ENCODE results near the gene TTC8.
"Not testable (repeated sequence)": the region's sequence is repeated elsewhere in the genome, so short reads cannot be mapped to it uniquely, and the experiment has no call there.

TTC8 gene

GRCh38 chr14:88825503-88825902 lies 1.1 kb downstream of the TTC8 start:
- DNase-seq, result no peak

GRCh38 chr14:88829188-88829587 lies 4.7 kb downstream of the TTC8 start:
- peak; percentile 49 for DNase-seq

- peak; percentile 32 for DNase-seq
Measured at GRCh38 chr14:88829685-88830302, 5.3 kb downstream of the TTC8 start.

GRCh38 chr14:88831284-88831683 lies 6.8 kb downstream of the TTC8 start:
- no peak for DNase-seq

- no peak for DNase-seq
Measured at GRCh38 chr14:88834883-88835431, 10.5 kb downstream of the TTC8 start.

GRCh38 chr14:88835661-88836060 lies 11.2 kb downstream of the TTC8 start:
- DNase-seq, result no peak

GRCh38 chr14:88837495-88837894 lies 13.0 kb downstream of the TTC8 start:
- no peak for DNase-seq

- no peak for DNase-seq
Measured at GRCh38 chr14:88838015-88838414, 13.6 kb downstream of the TTC8 start.

GRCh38 chr14:88840926-88841325 lies 16.5 kb downstream of the TTC8 start:
- no peak for DNase-seq

- DNase-seq, result no peak
Measured at GRCh38 chr14:88841741-88842140, 17.3 kb downstream of the TTC8 start.

GRCh38 chr14:88842414-88842813 lies 18.0 kb downstream of the TTC8 start:
- DNase-seq, result no peak

- no peak for DNase-seq
Measured at GRCh38 chr14:88844980-88845491, 20.6 kb downstream of the TTC8 start.

- no peak for DNase-seq
Measured at GRCh38 chr14:88848571-88848970, 24.1 kb downstream of the TTC8 start.

- peak; percentile 18 for DNase-seq
Measured at GRCh38 chr14:88849716-88850115, 25.3 kb downstream of the TTC8 start.

GRCh38 chr14:88851587-88851986 lies 27.1 kb downstream of the TTC8 start:
- no peak for DNase-seq

- no peak for DNase-seq
Measured at GRCh38 chr14:88852632-88853031, 28.2 kb downstream of the TTC8 start.

- DNase-seq, result no peak
Measured at GRCh38 chr14:88853129-88853528, 28.7 kb downstream of the TTC8 start.

GRCh38 chr14:88856786-88857366 lies 32.4 kb downstream of the TTC8 start:
- no peak for DNase-seq

- DNase-seq, result not testable (repeated sequence)
Measured at GRCh38 chr14:88857861-88858260, 33.4 kb downstream of the TTC8 start.

- not testable (repeated sequence) for DNase-seq
Measured at GRCh38 chr14:88859118-88859517, 34.7 kb downstream of the TTC8 start.

- no peak for DNase-seq
Measured at GRCh38 chr14:88863167-88863566, 38.7 kb downstream of the TTC8 start.

- no peak for DNase-seq
Measured at GRCh38 chr14:88864198-88864597, 39.7 kb downstream of the TTC8 start.

GRCh38 chr14:88866305-88866704 lies 41.9 kb downstream of the TTC8 start:
- no peak for DNase-seq

GRCh38 chr14:88868558-88869159 lies 44.2 kb downstream of the TTC8 start:
- peak; percentile 60 for DNase-seq

Measured in hematopoietic multipotent progenitor cell treated with erythropoietin and hydrocortisone succinate and interleukin-3 and kit ligand, for 4 days (in vitro differentiated cells).